HCT116 (cell line): ENCODE data around the gene SLC37A3. TPM values are rescaled to one million over a fixed set of nuclear protein-coding genes. Genes with fewer than 3 reads are reported as not detected.

Experiments
- ATAC-seq: fragments of 200-7000 bp; cut with Tn5 transposase; 2 replicates; pipeline ENCODE4 v1.9.1; 2020; ENCODE audit warnings: mild to moderate bottlenecking, moderate library complexity
- BruUV-seq: library from RNA; stranded (reverse); fragments of 400-500 nt; replicated peaks from 2 replicates; lab custom pipeline; 2021; lab: Mats Ljungman, UMichigan
- CTCF ChIA-PET: fragments of 300-600 bp; sonication (Branson Sonifier 250); formaldehyde crosslinking; loops from one replicate; lab custom pipeline; 2021; ENCODE audit warnings: antibody characterized with exemption; lab: Charles Lee
- POLR2A ChIA-PET: fragments of 300-600, 350-600 bp; sonication (Branson Sonifier 250); formaldehyde crosslinking; loops from one replicate; lab custom pipeline; 2021; ENCODE audit warnings: antibody characterized with exemption; lab: Charles Lee
- RAD21 ChIA-PET, 2 experiments: fragments of 300-600 bp; sonication (Branson Sonifier 250); formaldehyde crosslinking; loops; one replicate each; lab custom pipeline; 2023; ENCODE audit warnings: low total read pairs in 2 of 2; ENCODE audit not compliant: uncharacterized antibody in 2 of 2, unreplicated experiment in 2 of 2, low non-redundant PET in 1 of 2; lab: Charles Lee
- DNase-seq: peaks from one replicate; pipeline ENCODE4 v3.0.0-alpha.2; 2010; ENCODE audit warnings: low read depth, low spot score
- H2AFZ ChIP-seq: fragments of 200-600 bp; shearing (Covaris generic), sonication (generic); 2 replicates; pipeline ENCODE4 v1.6.1; 2017; ENCODE audit warnings: low read depth, mixed run types, mixed read lengths, antibody characterized with exemption, low read length; ENCODE audit not compliant: poor library complexity, severe bottlenecking
- H3K27ac ChIP-seq: 2 replicates; pipeline ENCODE4 v1.5.1; 2012; ENCODE audit warnings: low read depth, low read length
- H3K27me3 ChIP-seq: fragments of 200-600 bp; sonication (generic); 2 replicates; pipeline ENCODE4 v1.6.1; 2016; ENCODE audit warnings: mixed run types, low read length, mixed read lengths; ENCODE audit not compliant: insufficient read depth
- H3K36me3 ChIP-seq, 2 experiments: fragments of 200-500 bp in 1 of 2; fragments of 200-600 bp in 1 of 2; sonication (Bioruptor generic) in 1 of 2; sonication (generic) in 1 of 2; 2 replicates each; pipeline versions ENCODE4 v1.5.1 to v1.6.1; 2014 to 2016; ENCODE audit warnings: low read length in 2 of 2, inconsistent platforms in 1 of 2, mixed read lengths in 1 of 2, mixed run types in 1 of 2; ENCODE audit not compliant: insufficient read depth in 2 of 2, control insufficient read depth in 1 of 2
- H3K4me1 ChIP-seq, 2 experiments: fragments of 200-600 bp in 1 of 2; sonication (generic) in 1 of 2; 2 replicates each; pipeline versions ENCODE4 v1.5.1 to v1.6.1; 2012 to 2017; ENCODE audit warnings: low read length in 2 of 2, inconsistent platforms in 1 of 2, mild to moderate bottlenecking in 1 of 2, mixed read lengths in 1 of 2, mixed run types in 1 of 2, moderate library complexity in 1 of 2; ENCODE audit not compliant: insufficient read depth in 2 of 2, control insufficient read depth in 1 of 2
- H3K4me2 ChIP-seq: fragments of 200-600 bp; sonication (generic); 2 replicates; pipeline ENCODE4 v1.6.1; 2017; ENCODE audit warnings: mixed run types, low read length, mixed read lengths
- H3K4me3 ChIP-seq, 2 experiments: fragments of 200-600 bp in 1 of 2; sonication (generic) in 1 of 2; replicated peaks in 1 of 2; 2 replicates each; pipeline ENCODE4 v1.5.1; 2011 to 2016; ENCODE audit warnings: low read length in 2 of 2, control low read depth in 1 of 2, low read depth in 1 of 2, mild to moderate bottlenecking in 1 of 2, mixed read lengths in 1 of 2, mixed run types in 1 of 2
- H3K79me2 ChIP-seq: fragments of 200-600 bp; sonication (generic); 2 replicates; pipeline ENCODE4 v1.6.1; 2017; ENCODE audit warnings: mild to moderate bottlenecking, mixed run types, low read length, moderate library complexity, mixed read lengths; ENCODE audit not compliant: insufficient read depth
- H3K9ac ChIP-seq: fragments of 200-600 bp; sonication (generic); 2 replicates; pipeline ENCODE4 v1.6.1; 2016; ENCODE audit warnings: low read length, mixed read lengths
- H3K9me2 ChIP-seq: fragments of 200-600 bp; sonication (generic), shearing (Covaris generic); 2 replicates; pipeline ENCODE4 v1.6.1; 2017; ENCODE audit warnings: mixed run types, mild to moderate bottlenecking, moderate library complexity; ENCODE audit not compliant: insufficient read depth
- H3K9me3 ChIP-seq, 2 experiments: fragments of 200-500 bp in 1 of 2; fragments of 200-600 bp in 1 of 2; sonication (Bioruptor generic) in 1 of 2; sonication (generic) in 1 of 2; 2 replicates each; pipeline ENCODE4 v1.6.1; 2014 to 2017; ENCODE audit warnings: low read length in 2 of 2, mixed read lengths in 2 of 2, inconsistent platforms in 1 of 2, low read depth in 1 of 2, mild to moderate bottlenecking in 1 of 2, mixed run types in 1 of 2, moderate library complexity in 1 of 2; ENCODE audit not compliant: control insufficient read depth in 1 of 2, insufficient read depth in 1 of 2
- H4K20me1 ChIP-seq: fragments of 200-600 bp; sonication (generic), shearing (Covaris generic); 2 replicates; pipeline ENCODE4 v1.6.1; 2017; ENCODE audit warnings: mixed run types, mild to moderate bottlenecking, moderate library complexity; ENCODE audit not compliant: insufficient read depth
- CEBPB ChIP-seq: IDR thresholded peaks from 2 replicates; pipeline ENCODE4 v1.6.1; 2012; ENCODE audit warnings: low read depth
- CTCF ChIP-seq, 3 experiments: fragments of 200-600 bp in 1 of 3; sonication (generic) in 1 of 3; IDR thresholded peaks in 2 of 3; conservative IDR thresholded peaks in 1 of 3; 2 replicates each; pipeline ENCODE4 v1.5.1; 2012 to 2017; ENCODE audit warnings: low read depth in 2 of 3, low read length in 2 of 3, antibody characterized with exemption in 1 of 3, borderline replicate concordance in 1 of 3, control low read depth in 1 of 3, mild to moderate bottlenecking in 1 of 3, mixed read lengths in 1 of 3, mixed run types in 1 of 3, moderate library complexity in 1 of 3; ENCODE audit not compliant: insufficient read depth in 1 of 3
- EGR1 ChIP-seq: IDR thresholded peaks from 2 replicates; pipeline ENCODE4 v1.6.1; 2012; ENCODE audit warnings: low read depth
- EZH2phosphoT487 ChIP-seq: fragments of 200-600 bp; IDR thresholded peaks from 2 replicates; pipeline ENCODE4 v1.6.1; 2018; ENCODE audit warnings: antibody characterized with exemption, borderline replicate concordance
- FOSL1 ChIP-seq: IDR thresholded peaks from 2 replicates; pipeline ENCODE4 v1.6.1; 2012; ENCODE audit warnings: low read depth
- MAX ChIP-seq: IDR thresholded peaks from 2 replicates; pipeline ENCODE4 v1.6.1; 2012
- POLR2AphosphoS5 ChIP-seq: IDR thresholded peaks from 2 replicates; pipeline ENCODE4 v1.6.1; 2011; ENCODE audit warnings: mild to moderate bottlenecking, low read depth, low read length, moderate library complexity
- SP1 ChIP-seq: IDR thresholded peaks from 2 replicates; pipeline ENCODE4 v1.6.1; 2012; ENCODE audit warnings: low read depth
- YY1 ChIP-seq: IDR thresholded peaks from 2 replicates; pipeline ENCODE4 v1.6.1; 2011; ENCODE audit warnings: low read length, low read depth, moderate library complexity, mild to moderate bottlenecking; ENCODE audit not compliant: insufficient replicate concordance; ENCODE audit errors: extremely low read depth
- ZFX ChIP-seq: fragments of 450-650 bp; IDR thresholded peaks from 2 replicates; pipeline ENCODE4 v1.6.1; 2017
- ZNF274 ChIP-seq: fragments of 200-500 bp; sonication (Bioruptor generic); IDR thresholded peaks from 2 replicates; pipeline ENCODE4 v1.6.1; 2014; ENCODE audit warnings: mild to moderate bottlenecking, low read depth, low read length, inconsistent platforms
- intact Hi-C: fragments of 100-400 bp; cut with micrococcal nuclease; formaldehyde crosslinking; loops from 2 replicates; pipeline ENCODE4 v1.10.0; 2022
- total RNA-seq: library from RNA; stranded (reverse); gene quantifications from one replicate; pipeline ENCODE4 v1.2.1, GENCODE V29; 2021; ENCODE audit not compliant: unreplicated experiment

Gene SLC37A3
- total RNA-seq, 1 experiment from 2014 or later = 41.8 TPM

GRCh38 chr7:140322759-140323158 lies 75.6 kb downstream of the SLC37A3 start:
- ATAC-seq = no peak
- ChIA-PET RAD21 (no interaction called here), POLR2A (no interaction called here), CTCF (no interaction called here)
- Histone ChIP-seq H3K27me3 (no peaks in the 10 kb centered on the region), H3K36me3 (no peaks in the 10 kb centered on the region), H3K27ac (no peak overlapping the region), H3K9me2 (no peaks in the 10 kb centered on the region), H3K4me1 (peaks cover 0 to 7% of the 10 kb centered on the region in 2 experiments; a peak in 1 of 4 replicates), H2AFZ (no peak overlapping the region), H3K4me3 (no peak overlapping the region), H3K9ac (no peak overlapping the region), H3K79me2 (no peaks in the 10 kb centered on the region), H3K4me2 (no peak overlapping the region), H3K9me3 (no peaks in the 10 kb centered on the region), H4K20me1 (no peaks in the 10 kb centered on the region)
- no peak for DNase-seq
- no peak for TF ChIP-seq ZNF274
- no peak for TF ChIP-seq CEBPB
- TF ChIP-seq EGR1 = no peak
- no peak for TF ChIP-seq MAX
- no peak for TF ChIP-seq POLR2AphosphoS5
- TF ChIP-seq FOSL1 = no peak
- no peak for TF ChIP-seq CTCF (IDR thresholded peaks at IDR 0.05 in 2 of 3, conservative IDR thresholded peaks at IDR 0.05 in 1 of 3; ENCODE audit: borderline replicate concordance in 1 of 3, insufficient read depth in 1 of 3, low read depth in 2 of 3, low read length in 2 of 3)
- TF ChIP-seq YY1 = no peak
- no peak for TF ChIP-seq EZH2phosphoT487
- no peak for TF ChIP-seq SP1
- no peak for TF ChIP-seq ZFX
- intact Hi-C loops = no loop called here
- BruUV-seq = no TSS peak
